Activated CD8-positive, alpha-beta memory T cell treated with anti-CD3 and anti-CD28 coated beads, Interleukin-2, amount 10 ng/mL, durations not matched to agents 7 days and 5 days (primary cell): ENCODE results near the gene FBXO42. TPM values are rescaled to one million over a fixed set of nuclear protein-coding genes. Genes with fewer than 3 reads are reported as not detected.

Experiments
- ATAC-seq: fragments of 150-1000 bp; cut with Tn5 transposase; one replicate; pipeline ENCODE4 v1.10.0; 2021; ENCODE audit warnings: moderate library complexity
- CTCF ChIA-PET: fragments of 350-600 bp; sonication (Branson Sonifier 250); formaldehyde crosslinking; loops from one replicate; lab custom pipeline; 2021; ENCODE audit warnings: antibody characterized with exemption; lab: Charles Lee
- DNase-seq: peaks from one replicate; pipeline ENCODE4 v3.0.0-alpha.2; 2020
- H3K27ac Mint-ChIP-seq: one replicate; pipeline ENCODE4 v1.8.0; 2021; ENCODE audit warnings: mild to moderate bottlenecking, mixed read lengths
- H3K27me3 Mint-ChIP-seq: one replicate; pipeline ENCODE4 v1.8.0; 2021; ENCODE audit warnings: mixed read lengths
- H3K36me3 Mint-ChIP-seq: one replicate; pipeline ENCODE4 v1.8.0; 2021; ENCODE audit warnings: mild to moderate bottlenecking, mixed read lengths
- H3K4me1 Mint-ChIP-seq: one replicate; pipeline ENCODE4 v1.8.0; 2021; ENCODE audit warnings: mixed read lengths
- H3K4me3 Mint-ChIP-seq: one replicate; pipeline ENCODE4 v1.8.0; 2021; ENCODE audit warnings: mild to moderate bottlenecking, moderate library complexity, mixed read lengths
- H3K9me3 Mint-ChIP-seq: one replicate; pipeline ENCODE4 v1.8.0; 2022; ENCODE audit warnings: low read depth, mixed read lengths
- total RNA-seq, 2 experiments: library from RNA; stranded (reverse); gene quantifications; one replicate each; pipeline ENCODE4 v1.2.3, GENCODE V29; 2021

FBXO42 gene
- total RNA-seq, 2 experiments from 2014 or later = 17.6 to 19.7 TPM

GRCh38 chr1:16340673-16341072, 11.6 kb downstream of the FBXO42 start:
- Mint-ChIP-seq H3K9me3 (no peaks in the 10 kb centered on the region), H3K4me1 (peaks cover 3% of the 10 kb centered on the region), H3K4me3 (no peak overlapping the region), H3K27me3 (no peaks in the 10 kb centered on the region), H3K36me3 (peaks cover 6% of the 10 kb centered on the region), H3K27ac (no peak overlapping the region)
- ATAC-seq (no peak), DNase-seq (no peak)
- CTCF ChIA-PET = no interaction called here

- H3K4me1 Mint-ChIP-seq = peaks cover 11% of the 10 kb centered on the region
- peaks cover 10% of the 10 kb centered on the region for H3K36me3 Mint-ChIP-seq
- H3K4me3 Mint-ChIP-seq = no peak overlapping the region
- no peak for ATAC-seq
- CTCF ChIA-PET = no interaction called here
- no peaks in the 10 kb centered on the region for H3K9me3 Mint-ChIP-seq
- no peak overlapping the region for H3K27ac Mint-ChIP-seq
- no peak for DNase-seq
- no peaks in the 10 kb centered on the region for H3K27me3 Mint-ChIP-seq
These were observed 13.3 kb downstream of the FBXO42 start for GRCh38 chr1:16338961-16339360.

- Mint-ChIP-seq H3K36me3 (peaks cover 9% of the 10 kb centered on the region), H3K9me3 (no peaks in the 10 kb centered on the region), H3K27ac (no peak overlapping the region), H3K4me1 (peaks cover 11% of the 10 kb centered on the region), H3K27me3 (no peaks in the 10 kb centered on the region), H3K4me3 (no peak overlapping the region)
- CTCF ChIA-PET = no interaction called here
- no peak for DNase-seq
- no peak for ATAC-seq
These were observed 17.5 kb downstream of the FBXO42 start for GRCh38 chr1:16334655-16335340.

GRCh38 chr1:16326833-16327404, 25.4 kb downstream of the FBXO42 start:
- H3K9me3 Mint-ChIP-seq = no peaks in the 10 kb centered on the region
- H3K36me3 Mint-ChIP-seq = peaks cover 11% of the 10 kb centered on the region
- DNase-seq = no peak
- CTCF ChIA-PET = no interaction called here
- H3K27ac Mint-ChIP-seq = no peak overlapping the region
- H3K27me3 Mint-ChIP-seq = no peaks in the 10 kb centered on the region
- no peak for ATAC-seq
- H3K4me1 Mint-ChIP-seq = no peaks in the 10 kb centered on the region
- no peak overlapping the region for H3K4me3 Mint-ChIP-seq

GRCh38 chr1:16324456-16324890, 27.8 kb downstream of the FBXO42 start:
- Mint-ChIP-seq H3K36me3 (peaks cover 8% of the 10 kb centered on the region), H3K4me3 (no peak overlapping the region), H3K27me3 (no peaks in the 10 kb centered on the region), H3K9me3 (no peaks in the 10 kb centered on the region), H3K4me1 (no peaks in the 10 kb centered on the region), H3K27ac (no peak overlapping the region)
- CTCF ChIA-PET = no interaction called here
- no peak for ATAC-seq
- no peak for DNase-seq

GRCh38 chr1:16321176-16321867, 31.0 kb downstream of the FBXO42 start:
- peaks cover 2% of the 10 kb centered on the region for H3K36me3 Mint-ChIP-seq
- no peaks in the 10 kb centered on the region for H3K4me1 Mint-ChIP-seq
- H3K27ac Mint-ChIP-seq = no peak overlapping the region
- DNase-seq (no peak), ATAC-seq (no peak)
- no peaks in the 10 kb centered on the region for H3K9me3 Mint-ChIP-seq
- H3K4me3 Mint-ChIP-seq = no peak overlapping the region
- no peaks in the 10 kb centered on the region for H3K27me3 Mint-ChIP-seq
- CTCF ChIA-PET = no interaction called here

GRCh38 chr1:16318555-16318954, 33.7 kb downstream of the FBXO42 start:
- ATAC-seq (no peak), DNase-seq (no peak)
- CTCF ChIA-PET = no interaction called here
- H3K27ac Mint-ChIP-seq = no peak overlapping the region
- no peak overlapping the region for H3K4me3 Mint-ChIP-seq
- H3K36me3 Mint-ChIP-seq = peaks cover 6% of the 10 kb centered on the region
- H3K9me3 Mint-ChIP-seq = no peaks in the 10 kb centered on the region
- no peaks in the 10 kb centered on the region for H3K27me3 Mint-ChIP-seq
- H3K4me1 Mint-ChIP-seq = no peaks in the 10 kb centered on the region

GRCh38 chr1:16315437-16315836, 36.8 kb downstream of the FBXO42 start:
- H3K4me3 Mint-ChIP-seq = no peak overlapping the region
- H3K36me3 Mint-ChIP-seq = peaks cover 11% of the 10 kb centered on the region
- no peak overlapping the region for H3K27ac Mint-ChIP-seq
- no peak for DNase-seq
- no peaks in the 10 kb centered on the region for H3K27me3 Mint-ChIP-seq
- H3K4me1 Mint-ChIP-seq = no peaks in the 10 kb centered on the region
- no peaks in the 10 kb centered on the region for H3K9me3 Mint-ChIP-seq
- CTCF ChIA-PET = no interaction called here
- ATAC-seq = no peak

- ATAC-seq = no peak
- H3K27ac Mint-ChIP-seq = no peak overlapping the region
- H3K4me1 Mint-ChIP-seq = no peaks in the 10 kb centered on the region
- no peaks in the 10 kb centered on the region for H3K9me3 Mint-ChIP-seq
- DNase-seq = no peak
- CTCF ChIA-PET = interaction anchor here (1.2 to 1.4 kb wide), 2 partner anchors 31 to 566 kb away, joined by 3 read pairs; no protein-coding TSS in a partner anchor
- H3K27me3 Mint-ChIP-seq = no peaks in the 10 kb centered on the region
- H3K36me3 Mint-ChIP-seq = peaks cover 22% of the 10 kb centered on the region
- no peak overlapping the region for H3K4me3 Mint-ChIP-seq
These were observed 45.1 kb downstream of the FBXO42 start for GRCh38 chr1:16307222-16307621.

- ATAC-seq (no peak), DNase-seq (no peak)
- Mint-ChIP-seq H3K4me3 (no peak overlapping the region), H3K27me3 (no peaks in the 10 kb centered on the region), H3K36me3 (peaks cover 28% of the 10 kb centered on the region), H3K27ac (no peak overlapping the region), H3K4me1 (no peaks in the 10 kb centered on the region), H3K9me3 (no peaks in the 10 kb centered on the region)
- CTCF ChIA-PET = no interaction called here
These were observed 49.3 kb downstream of the FBXO42 start for GRCh38 chr1:16302709-16303627.

- H3K27ac Mint-ChIP-seq = no peak overlapping the region
- DNase-seq (no peak), ATAC-seq (no peak)
- CTCF ChIA-PET = interaction anchor here (1.2 kb wide), 1 partner anchor 508 kb away, joined by 5 read pairs; no protein-coding TSS in a partner anchor
- H3K4me1 Mint-ChIP-seq = no peaks in the 10 kb centered on the region
- H3K27me3 Mint-ChIP-seq = no peaks in the 10 kb centered on the region
- no peak overlapping the region for H3K4me3 Mint-ChIP-seq
- no peaks in the 10 kb centered on the region for H3K9me3 Mint-ChIP-seq
- H3K36me3 Mint-ChIP-seq = peaks cover 28% of the 10 kb centered on the region
These were observed 51.8 kb downstream of the FBXO42 start for GRCh38 chr1:16300436-16300835.

GRCh38 chr1:16298653-16299052, 53.6 kb downstream of the FBXO42 start:
- Mint-ChIP-seq H3K27ac (no peak overlapping the region), H3K4me3 (no peak overlapping the region), H3K9me3 (no peaks in the 10 kb centered on the region), H3K36me3 (peaks cover 37% of the 10 kb centered on the region), H3K4me1 (no peaks in the 10 kb centered on the region), H3K27me3 (no peaks in the 10 kb centered on the region)
- no peak for DNase-seq
- ATAC-seq = no peak
- CTCF ChIA-PET = no interaction called here

GRCh38 chr1:16296643-16297042, 55.6 kb downstream of the FBXO42 start:
- Mint-ChIP-seq H3K4me3 (no peak overlapping the region), H3K27me3 (no peaks in the 10 kb centered on the region), H3K4me1 (no peaks in the 10 kb centered on the region), H3K27ac (no peak overlapping the region), H3K36me3 (peaks cover 27% of the 10 kb centered on the region), H3K9me3 (no peaks in the 10 kb centered on the region)
- ATAC-seq (no peak), DNase-seq (no peak)
- CTCF ChIA-PET = no interaction called here
